Large intestine (tissue), 3 donors: ENCODE measurements around the gene RIMS1. TPM values are rescaled to one million over a fixed set of nuclear protein-coding genes. Genes with fewer than 3 reads are reported as not detected.
"Not testable (repeated sequence)": the region's sequence is repeated elsewhere in the genome, so short reads cannot be mapped to it uniquely, and the experiment has no call there.

Experiments
- DNase-seq, 2 donors: peaks; one replicate each; pipeline versions ENCODE4 v3.0.0 to v3.0.0-alpha.2; 2013
- H3K27ac ChIP-seq: one replicate; pipeline ENCODE4 v1.5.1; 2013; ENCODE audit warnings: low read length
- H3K27me3 ChIP-seq: 2 replicates; pipeline ENCODE4 v1.6.1; 2013; ENCODE audit warnings: low read length; ENCODE audit not compliant: control insufficient read depth, insufficient read depth
- H3K36me3 ChIP-seq: 2 replicates; pipeline ENCODE4 v1.6.1; 2013; ENCODE audit warnings: low read length; ENCODE audit not compliant: control insufficient read depth, insufficient read depth
- H3K4me1 ChIP-seq: one replicate; pipeline ENCODE4 v1.6.1; 2013; ENCODE audit warnings: low read length; ENCODE audit not compliant: control insufficient read depth, insufficient read depth
- H3K4me3 ChIP-seq: one replicate; pipeline ENCODE4 v1.5.1; 2013; ENCODE audit warnings: low read length
- H3K9me3 ChIP-seq: one replicate; pipeline ENCODE4 v1.6.1; 2013; ENCODE audit warnings: mild to moderate bottlenecking, low read depth, low read length, moderate library complexity; ENCODE audit not compliant: control insufficient read depth
- WGBS: methylation state at CpG from one replicate; pipeline ENCODE4 v1.1.5; 2013; ENCODE audit warnings: low lambda C conversion rate; ENCODE audit not compliant: insufficient coverage; 5-methylcytosine and 5-hydroxymethylcytosine counted together
- polyA plus RNA-seq: library from polyadenylated mRNA; unstranded; fragments of 120-200 nt; gene quantifications from one replicate; pipeline ENCODE4 v1.2.1, GENCODE V29; 2013

RIMS1 gene
- polyA plus RNA-seq, 1 donor = 4.2 TPM

DNA sequence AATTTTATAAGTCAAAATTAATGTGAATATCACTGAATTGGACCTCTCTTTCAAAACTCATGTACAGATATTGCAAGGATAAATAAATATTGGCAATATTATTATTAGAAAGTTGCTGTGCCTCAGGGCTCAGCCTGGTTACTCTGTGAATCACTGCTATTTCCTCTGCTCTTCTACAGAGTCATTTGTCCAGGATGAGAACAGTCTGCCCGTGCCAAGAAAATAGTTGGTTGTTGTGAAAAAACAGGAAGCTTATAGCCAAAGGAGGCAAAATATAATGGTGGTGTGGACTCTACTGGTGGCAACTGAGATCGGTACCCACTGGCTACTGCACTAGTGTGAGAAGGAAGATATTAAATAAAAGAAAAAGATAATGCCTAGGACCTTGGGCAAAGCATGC lies 93.6 kb downstream of the RIMS1 start:
- Histone ChIP-seq H3K36me3 (no peaks in the 10 kb centered on the region), H3K9me3 (no peaks in the 10 kb centered on the region), H3K27ac (no peak overlapping the region), H3K27me3 (no peaks in the 10 kb centered on the region), H3K4me1 (no peaks in the 10 kb centered on the region), H3K4me3 (no peak overlapping the region)
- no peak for DNase-seq
- 94% methylated on average over 2 of the region's 2 CpGs for WGBS

DNA sequence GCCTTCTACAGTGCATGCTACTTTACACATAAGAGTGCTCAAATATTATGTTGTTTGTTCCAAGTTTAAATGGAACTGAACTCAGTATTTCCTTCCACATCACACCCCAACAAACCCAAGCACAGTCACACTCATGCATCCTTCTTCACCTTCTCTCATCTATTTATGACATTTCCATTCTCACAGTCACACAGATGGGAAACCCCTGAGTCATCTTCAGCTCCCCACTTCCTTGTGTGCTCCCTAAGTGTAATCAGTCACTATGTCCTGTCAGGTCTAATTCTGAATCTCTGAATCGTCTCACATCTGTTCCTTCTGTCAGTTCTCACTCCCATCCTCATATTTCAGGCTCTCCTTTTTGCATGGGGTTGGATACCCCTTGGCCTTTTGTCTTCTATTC lies 96.0 kb downstream of the RIMS1 start:
- WGBS = 75% methylated on average over 1 of the region's 1 CpG
- H3K4me1 ChIP-seq = no peaks in the 10 kb centered on the region
- DNase-seq = no peak
- no peak overlapping the region for H3K4me3 ChIP-seq
- no peak overlapping the region for H3K27ac ChIP-seq
- H3K9me3 ChIP-seq = no peaks in the 10 kb centered on the region
- no peaks in the 10 kb centered on the region for H3K36me3 ChIP-seq
- no peaks in the 10 kb centered on the region for H3K27me3 ChIP-seq

DNA sequence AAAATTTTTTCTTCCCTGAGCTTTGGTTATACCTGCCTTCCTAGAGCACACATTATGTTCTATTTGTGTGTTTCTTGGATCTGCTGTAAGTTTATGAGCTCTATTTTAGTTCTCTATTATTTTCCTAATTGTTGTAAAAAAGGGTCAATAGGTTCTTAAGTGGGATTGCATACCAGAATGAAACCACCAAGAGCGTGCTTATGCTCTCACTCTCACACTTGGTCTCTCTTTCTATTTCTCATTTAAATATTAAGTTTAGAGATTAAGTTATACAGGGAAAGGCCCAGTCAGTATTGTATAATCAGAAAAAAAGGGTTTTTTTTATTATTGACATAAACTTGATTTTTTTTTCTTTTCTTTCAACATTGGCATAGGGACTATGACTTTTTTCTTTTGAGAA lies 96.8 kb downstream of the RIMS1 start:
- no peaks in the 10 kb centered on the region for H3K4me1 ChIP-seq
- no peaks in the 10 kb centered on the region for H3K27me3 ChIP-seq
- no peak overlapping the region for H3K27ac ChIP-seq
- WGBS = 100% methylated on average over 1 of the region's 1 CpG
- no peaks in the 10 kb centered on the region for H3K36me3 ChIP-seq
- H3K4me3 ChIP-seq = no peak overlapping the region
- no peaks in the 10 kb centered on the region for H3K9me3 ChIP-seq
- DNase-seq = no peak

DNA sequence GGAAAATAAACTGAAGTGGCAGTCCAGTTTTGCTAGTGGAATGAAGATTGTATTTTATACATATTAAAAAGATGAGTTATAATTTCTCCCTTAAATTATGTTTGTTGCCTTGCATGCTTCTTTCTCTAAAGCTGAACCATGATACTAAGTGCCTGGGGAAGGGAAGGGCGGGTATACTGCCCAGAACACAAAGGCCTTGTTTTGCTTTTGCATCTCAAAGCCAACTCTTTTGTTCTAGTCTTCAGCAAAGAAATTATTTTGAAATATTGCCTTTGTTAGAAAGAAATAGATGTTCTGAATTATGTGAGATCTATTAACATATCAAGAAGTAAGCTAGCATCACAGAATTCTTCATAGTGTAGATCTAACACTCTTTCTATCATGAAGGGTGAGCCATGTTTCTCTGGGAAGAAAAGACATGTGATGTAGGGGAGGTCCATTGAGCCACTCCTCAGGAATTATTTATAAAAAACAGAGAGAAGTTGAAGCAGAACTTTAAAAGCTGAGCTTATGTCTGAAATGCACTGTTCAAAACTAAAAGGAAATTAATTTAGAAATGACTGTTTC lies 108.4 kb downstream of the RIMS1 start:
- Histone ChIP-seq H3K36me3 (no peaks in the 10 kb centered on the region), H3K4me3 (no peak overlapping the region), H3K4me1 (no peaks in the 10 kb centered on the region), H3K27ac (no peak overlapping the region), H3K9me3 (no peaks in the 10 kb centered on the region), H3K27me3 (no peaks in the 10 kb centered on the region)
- no peak for DNase-seq
- WGBS = 100% methylated on average over 1 of the region's 1 CpG

DNA sequence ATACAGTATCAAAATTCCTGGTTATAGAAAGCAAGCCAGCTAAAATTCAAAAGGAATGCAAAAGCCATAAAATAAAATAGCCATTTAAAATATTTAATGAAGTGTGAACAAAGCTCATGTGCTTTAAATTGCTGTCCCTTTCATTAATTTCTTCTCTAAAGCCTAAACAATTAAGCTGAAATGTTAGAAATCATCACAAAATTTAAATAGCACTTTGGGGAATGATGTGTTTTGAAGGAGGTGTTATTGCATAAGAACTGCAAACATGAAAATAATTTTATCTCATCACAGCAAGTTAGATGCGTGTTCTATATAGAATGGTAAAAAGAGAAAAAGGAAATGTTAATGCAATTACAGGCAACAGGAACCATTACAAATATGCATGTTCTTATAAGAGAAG lies 111.0 kb downstream of the RIMS1 start:
- WGBS = 75% methylated on average over 1 of the region's 1 CpG
- no peak overlapping the region for H3K27ac ChIP-seq
- H3K36me3 ChIP-seq = no peaks in the 10 kb centered on the region
- no peaks in the 10 kb centered on the region for H3K4me1 ChIP-seq
- H3K27me3 ChIP-seq = no peaks in the 10 kb centered on the region
- H3K4me3 ChIP-seq = no peak overlapping the region
- no peaks in the 10 kb centered on the region for H3K9me3 ChIP-seq
- no peak for DNase-seq

DNA sequence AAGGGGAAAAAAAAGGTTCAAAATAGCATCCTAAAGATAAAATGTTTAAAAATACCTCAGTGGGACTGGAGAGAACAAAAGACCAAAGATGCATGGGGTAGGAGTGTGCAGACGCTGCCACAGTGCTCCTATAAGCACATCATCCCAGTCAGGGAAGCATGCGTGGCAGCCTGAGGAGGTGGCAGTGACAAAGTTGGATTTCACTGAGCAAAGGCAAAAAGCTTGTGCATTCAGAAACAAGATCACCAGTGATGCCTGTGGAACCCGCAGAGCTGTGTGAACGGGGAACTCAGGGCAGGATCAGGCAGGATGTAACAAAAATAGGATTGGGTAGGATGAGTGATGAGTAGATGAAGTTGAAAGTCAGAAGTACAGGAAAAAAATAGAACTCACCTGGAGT lies 116.1 kb downstream of the RIMS1 start:
- peaks cover 2% of the 10 kb centered on the region for H3K9me3 ChIP-seq
- H3K27ac ChIP-seq = no peak overlapping the region
- H3K27me3 ChIP-seq = no peaks in the 10 kb centered on the region
- no peaks in the 10 kb centered on the region for H3K36me3 ChIP-seq
- 100% methylated on average over 2 of the region's 4 CpGs for WGBS
- H3K4me3 ChIP-seq = no peak overlapping the region
- H3K4me1 ChIP-seq = no peaks in the 10 kb centered on the region
- no peak for DNase-seq

DNA sequence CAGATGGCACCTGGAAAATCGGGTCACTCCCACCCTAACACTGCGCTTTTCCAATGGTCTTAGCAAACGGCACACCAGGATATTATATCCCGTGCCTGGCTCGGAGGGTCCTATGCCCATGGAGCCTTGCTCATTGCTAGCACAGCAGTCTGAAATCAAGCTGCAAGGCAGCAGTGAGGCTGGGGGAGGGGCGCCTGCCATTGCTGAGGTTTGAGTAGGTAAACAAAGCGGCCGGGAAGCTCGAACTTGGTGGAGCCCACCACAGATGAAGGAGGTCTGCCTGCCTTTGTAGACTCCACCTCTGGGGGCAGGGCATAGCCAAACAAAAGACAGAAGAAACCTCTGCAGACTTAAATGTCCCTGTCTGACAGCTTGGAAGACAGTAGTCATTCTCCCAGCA lies 120.2 kb downstream of the RIMS1 start:
- H3K4me3 ChIP-seq, H3K27me3 ChIP-seq, DNase-seq, H3K27ac ChIP-seq, H3K4me1 ChIP-seq, H3K36me3 ChIP-seq, H3K9me3 ChIP-seq: not testable (repeated sequence)
- no CpG with 5 or more reads among the region's 9 CpGs for WGBS

DNA sequence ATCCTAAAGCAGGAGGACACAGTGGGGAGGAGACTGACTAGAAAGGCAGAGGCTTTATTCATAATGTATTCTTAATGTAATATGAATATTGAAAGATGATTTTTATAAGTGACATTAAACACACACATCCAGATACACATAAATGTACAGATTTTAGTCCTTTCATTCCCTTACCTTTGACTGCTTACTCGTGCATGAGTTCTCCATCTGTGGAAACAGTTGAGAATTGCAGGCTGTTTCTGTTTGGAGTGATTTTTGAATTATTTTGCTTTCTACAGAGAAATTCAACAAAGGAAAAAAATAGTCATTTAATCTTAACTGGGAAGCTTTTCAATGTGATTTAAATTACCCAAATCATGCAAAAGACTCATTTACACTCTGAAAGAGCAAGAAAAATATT lies 136.5 kb downstream of the RIMS1 start:
- Histone ChIP-seq H3K27me3 (no peaks in the 10 kb centered on the region), H3K4me3 (no peak overlapping the region), H3K4me1 (no peaks in the 10 kb centered on the region), H3K9me3 (no peaks in the 10 kb centered on the region), H3K27ac (no peak overlapping the region), H3K36me3 (no peaks in the 10 kb centered on the region)
- no CpG with 5 or more reads among the region's 1 CpG for WGBS
- no peak for DNase-seq

DNA sequence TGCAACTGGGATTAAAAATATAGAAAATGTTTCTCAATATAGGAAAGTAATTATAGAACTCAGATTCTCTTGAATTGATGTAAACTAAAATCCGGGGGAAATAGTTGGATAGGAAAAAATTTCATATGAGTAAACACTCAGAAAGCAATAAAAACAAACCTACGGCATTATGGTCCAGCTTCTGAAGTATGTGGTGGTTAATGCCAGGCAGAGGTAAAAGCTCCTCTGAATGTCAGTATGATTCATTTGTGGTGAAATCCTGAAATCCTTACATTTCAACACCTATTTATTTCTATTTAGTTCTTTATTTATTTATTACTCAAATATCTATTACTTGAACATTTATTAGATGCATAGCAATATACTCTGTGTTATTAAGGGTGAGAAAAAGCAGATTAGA lies 145.1 kb downstream of the RIMS1 start:
- Histone ChIP-seq H3K4me1 (no peaks in the 10 kb centered on the region), H3K27ac (no peak overlapping the region), H3K9me3 (no peaks in the 10 kb centered on the region), H3K27me3 (no peaks in the 10 kb centered on the region), H3K36me3 (no peaks in the 10 kb centered on the region), H3K4me3 (no peak overlapping the region)
- 90% methylated on average over 1 of the region's 2 CpGs for WGBS
- no peak for DNase-seq

DNA sequence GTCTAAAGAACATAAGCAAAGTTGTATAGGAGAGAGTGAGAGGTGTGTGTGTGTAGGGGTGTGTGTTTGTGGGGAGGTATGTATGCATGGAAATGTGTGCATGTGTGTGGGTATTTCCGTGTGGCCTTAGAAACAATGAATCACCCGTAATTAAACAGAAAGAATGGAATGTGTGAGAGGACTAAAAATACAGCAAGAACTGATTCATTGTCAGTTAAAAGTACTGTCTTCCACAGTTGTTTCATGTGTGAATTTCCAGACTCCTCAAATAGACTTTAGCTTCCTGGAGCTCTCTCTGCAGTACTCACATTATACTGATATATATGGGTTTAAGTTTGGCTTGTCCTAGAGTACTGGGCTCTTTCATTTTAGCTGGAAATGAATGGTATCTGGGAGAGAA lies 145.7 kb downstream of the RIMS1 start:
- no peaks in the 10 kb centered on the region for H3K4me1 ChIP-seq
- WGBS = 72% methylated on average over 2 of the region's 2 CpGs
- no peak overlapping the region for H3K27ac ChIP-seq
- no peaks in the 10 kb centered on the region for H3K27me3 ChIP-seq
- H3K9me3 ChIP-seq = no peaks in the 10 kb centered on the region
- no peak overlapping the region for H3K4me3 ChIP-seq
- no peak for DNase-seq
- H3K36me3 ChIP-seq = no peaks in the 10 kb centered on the region

DNA sequence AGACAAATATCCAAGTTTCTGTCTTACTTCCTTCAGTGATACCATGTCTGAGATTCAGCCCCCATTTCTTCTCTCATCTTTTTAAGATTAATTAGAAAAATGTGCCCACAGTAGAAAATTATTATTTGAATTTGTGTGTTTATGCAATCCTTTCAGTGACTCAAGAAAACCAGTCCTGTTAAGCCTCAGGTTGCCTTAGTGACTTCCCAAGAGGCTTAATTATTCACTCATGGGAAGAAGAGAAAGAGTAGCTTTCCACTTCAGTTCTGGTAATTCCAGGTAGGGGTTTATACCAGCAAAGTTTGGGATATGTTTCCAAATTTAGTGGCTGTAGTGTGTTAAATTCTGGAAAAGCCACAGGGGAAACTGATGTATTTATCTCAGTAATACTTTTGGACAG lies 149.1 kb downstream of the RIMS1 start:
- H3K9me3 ChIP-seq = no peaks in the 10 kb centered on the region
- no peak overlapping the region for H3K4me3 ChIP-seq
- DNase-seq = no peak
- H3K4me1 ChIP-seq = no peaks in the 10 kb centered on the region
- H3K27ac ChIP-seq = no peak overlapping the region
- H3K36me3 ChIP-seq = no peaks in the 10 kb centered on the region
- no peaks in the 10 kb centered on the region for H3K27me3 ChIP-seq
